ENCODE data around the gene KLHL36.

- no peak for TF ChIP-seq CTCF (IDR thresholded peaks at IDR 0.05)
- no peak for TF ChIP-seq POLR2A (IDR thresholded peaks at IDR 0.05)
Measured at GRCh38 chr16:84657229-84657837, 9.0 kb downstream of the KLHL36 start.

Measured in right lobe of liver (tissue), 4 donors.